NCI-H82 treated with DMSO at 0.1 percent for 48 hours (cell line): ENCODE measurements around the gene PCYT1A.
A peak's percentile ranks its signal among the peaks of the same experiment; 100 is the strongest.
"Not testable (repeated sequence)": the region's sequence is repeated elsewhere in the genome, so short reads cannot be mapped to it uniquely, and the experiment has no call there.

Source experiments
- DNase-seq: peaks from one replicate; lab custom pipeline; 2025; ENCODE audit not compliant: unreplicated experiment; lab: John Stamatoyannopoulos, UW

PCYT1A gene

DNA sequence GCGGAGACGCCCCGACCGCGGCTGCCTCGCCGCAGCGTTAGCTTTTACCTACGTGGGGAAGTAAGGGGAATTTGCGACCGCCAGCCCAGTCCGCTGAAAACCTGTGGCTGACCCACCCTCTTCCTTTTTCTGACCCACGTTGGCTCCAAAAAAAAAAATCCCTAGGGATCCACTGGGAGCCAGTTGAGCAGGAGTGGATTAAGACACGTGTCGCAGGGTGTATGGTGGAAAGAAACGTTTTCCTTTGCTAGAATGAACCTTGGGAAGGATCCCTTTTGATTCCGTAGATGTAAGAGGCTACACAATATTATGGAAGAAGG, 575 bp upstream of the PCYT1A start:
- DNase-seq, result peak; percentile 53

DNA sequence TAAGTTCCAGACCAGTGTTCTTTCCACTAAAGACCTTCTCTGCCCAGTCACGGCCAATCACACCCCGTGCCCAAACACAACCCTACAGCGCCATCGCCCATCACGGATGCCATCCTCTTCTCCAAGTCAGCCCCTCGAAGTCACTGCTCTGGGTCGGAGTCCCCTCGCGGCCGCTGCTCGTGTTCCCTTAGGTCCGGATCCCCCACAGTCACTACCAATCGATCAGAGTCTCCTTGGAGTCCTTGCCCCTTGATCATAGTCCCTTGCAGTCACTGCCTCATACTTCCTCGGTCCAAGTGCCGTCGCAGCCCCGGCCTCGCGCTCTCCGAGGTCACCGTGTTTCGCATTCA, 461 bp downstream of the PCYT1A start:
- no peak for DNase-seq

DNA sequence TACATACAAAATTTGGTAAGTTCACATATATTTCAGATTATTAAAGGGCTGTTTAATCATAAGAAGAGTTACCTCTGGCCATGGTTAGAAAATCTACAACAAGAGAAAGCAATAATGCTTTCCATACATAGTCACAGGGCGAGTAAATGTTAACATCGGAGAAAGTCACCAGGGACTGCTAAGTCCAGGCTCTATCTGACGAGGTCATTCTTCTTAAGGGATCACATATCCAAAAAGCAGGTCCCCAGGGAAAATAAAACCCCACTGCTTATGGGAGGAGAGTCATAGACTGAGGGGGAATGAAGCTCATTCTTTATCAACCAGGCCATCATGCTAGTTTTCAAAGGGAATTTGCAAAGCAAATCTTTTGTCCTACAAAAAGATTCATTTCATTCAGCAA, 3.1 kb downstream of the PCYT1A start:
- DNase-seq, result peak; percentile 24

DNA sequence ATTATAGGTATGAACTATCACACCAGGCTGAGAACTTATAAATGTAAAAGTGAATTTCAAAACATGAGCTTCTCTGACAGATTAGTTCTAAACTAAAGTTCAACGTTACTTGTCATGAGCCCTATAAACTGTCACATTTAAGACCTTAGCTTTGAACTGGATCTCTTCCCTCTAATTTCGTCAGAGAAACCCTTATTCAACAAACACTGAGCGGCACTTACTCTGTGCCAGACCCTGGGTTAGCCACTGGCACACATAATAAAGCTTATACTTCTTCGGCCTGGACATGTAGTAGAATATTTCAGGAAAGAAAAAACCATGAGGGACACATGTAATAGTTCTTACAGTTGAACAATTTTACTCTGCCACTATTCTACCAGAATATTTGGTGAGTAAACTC, 5.6 kb downstream of the PCYT1A start:
- no peak for DNase-seq

DNA sequence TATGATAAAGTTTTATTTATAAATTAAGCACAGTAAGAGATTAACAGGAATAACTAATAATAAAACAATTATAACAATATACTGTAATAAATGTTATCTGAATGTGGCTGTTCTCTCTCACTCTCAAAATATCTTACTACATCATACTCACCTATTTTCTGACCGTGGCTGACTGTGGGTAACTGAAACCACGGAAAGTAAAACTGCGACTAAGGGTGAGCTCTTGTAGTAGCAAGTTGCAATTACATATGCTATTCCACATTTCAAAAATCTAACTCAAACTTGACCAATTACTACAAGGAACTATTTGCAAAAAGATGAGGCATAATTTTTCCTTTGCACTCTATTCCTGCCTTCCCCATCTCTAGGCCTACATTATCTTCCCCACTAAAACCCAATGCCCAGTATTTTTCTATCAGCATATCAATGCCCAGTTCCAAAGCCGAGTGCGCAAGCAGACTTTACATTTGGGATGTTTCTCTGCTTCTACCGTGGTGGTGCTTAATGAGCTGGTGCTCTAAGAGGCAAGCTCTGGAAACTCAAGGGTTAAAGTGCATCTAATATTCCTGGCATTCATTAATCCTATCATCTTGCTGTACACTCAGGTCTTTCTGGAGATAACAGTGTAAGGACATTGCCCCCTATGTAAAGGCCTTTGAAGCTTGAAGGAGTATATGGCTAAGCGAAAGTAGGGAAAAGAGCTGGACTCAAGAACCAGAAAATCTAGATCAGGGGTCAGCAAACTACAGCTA, 6.7 kb downstream of the PCYT1A start:
- DNase-seq, result no peak

DNA sequence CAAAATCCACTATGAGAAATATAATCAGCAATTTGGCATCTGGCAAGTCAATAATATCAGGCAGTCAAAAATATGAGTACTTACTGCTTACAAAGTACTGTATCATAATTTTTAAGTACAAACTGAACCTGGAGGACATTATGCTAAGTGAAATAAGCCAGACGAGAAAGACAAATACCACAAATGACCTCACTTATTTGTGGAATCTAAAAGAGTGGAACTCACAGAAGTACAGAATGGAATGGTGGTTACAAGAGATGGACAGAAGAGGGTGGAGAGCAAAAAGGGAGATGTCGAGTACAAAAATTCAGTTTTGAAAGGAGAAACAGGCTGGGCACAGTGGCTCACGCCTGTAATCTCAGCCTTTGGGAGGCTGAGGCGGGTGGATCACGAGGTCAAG, 12.4 kb downstream of the PCYT1A start:
- DNase-seq, result no peak

DNA sequence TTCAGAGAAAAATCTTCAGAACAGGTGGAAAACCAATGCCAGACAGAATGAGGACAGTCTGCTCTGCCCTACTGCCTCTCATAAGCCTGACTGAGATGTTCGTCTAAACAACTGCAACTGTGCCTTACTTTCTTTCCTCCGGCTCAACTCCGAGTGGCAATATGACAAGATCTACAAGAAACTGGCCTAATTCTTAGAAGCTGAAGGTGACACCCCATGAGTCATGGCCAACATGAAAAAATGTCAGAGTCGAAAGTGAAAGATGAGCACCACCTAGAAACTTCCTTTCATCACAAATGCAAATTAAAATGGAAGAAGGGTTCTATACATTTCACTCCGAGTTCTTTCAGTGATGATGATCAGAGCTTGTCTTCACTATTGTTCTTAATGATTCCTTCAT, 12.9 kb downstream of the PCYT1A start:
- no peak for DNase-seq

DNA sequence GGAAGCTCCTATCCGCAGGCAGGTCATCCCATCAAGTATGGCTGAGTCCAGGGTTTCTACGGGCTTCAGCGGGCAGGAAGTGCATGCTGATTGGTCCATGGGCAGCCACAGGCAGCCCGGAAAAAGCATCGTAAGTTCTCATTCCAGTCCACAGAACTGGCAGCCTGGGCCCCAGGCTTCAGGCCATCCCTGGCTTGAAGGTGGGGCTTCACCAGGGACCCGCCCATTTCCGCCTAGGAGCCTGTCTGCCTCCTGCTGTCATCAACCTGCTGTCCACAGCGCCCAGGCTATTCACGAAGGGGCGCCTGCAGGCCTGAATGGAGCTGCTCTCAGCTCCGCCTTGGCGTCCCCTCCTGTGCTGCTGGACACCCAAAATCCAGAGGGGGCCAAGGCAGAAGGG, 13.9 kb downstream of the PCYT1A start:
- DNase-seq, result no peak

DNA sequence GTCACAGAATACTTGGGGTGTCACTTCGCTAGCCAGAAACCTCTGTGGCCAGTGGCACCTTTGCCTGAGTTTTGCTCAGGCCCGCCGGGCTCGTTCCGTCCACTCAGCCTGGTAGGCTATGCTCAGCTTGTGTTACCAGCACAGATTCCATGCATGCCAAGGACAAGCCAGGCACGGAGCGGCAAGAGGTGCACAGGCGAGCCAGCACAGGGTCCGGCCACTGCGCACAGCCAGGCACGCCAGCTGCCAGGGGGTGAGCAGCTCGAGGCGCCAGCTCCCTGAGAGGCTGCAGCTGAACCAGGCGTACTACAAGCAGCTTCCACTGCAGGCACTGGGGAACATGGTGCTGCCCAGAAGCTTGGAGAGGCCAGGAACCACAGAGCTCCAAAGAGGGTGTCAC, 14.7 kb downstream of the PCYT1A start:
- no peak for DNase-seq

DNA sequence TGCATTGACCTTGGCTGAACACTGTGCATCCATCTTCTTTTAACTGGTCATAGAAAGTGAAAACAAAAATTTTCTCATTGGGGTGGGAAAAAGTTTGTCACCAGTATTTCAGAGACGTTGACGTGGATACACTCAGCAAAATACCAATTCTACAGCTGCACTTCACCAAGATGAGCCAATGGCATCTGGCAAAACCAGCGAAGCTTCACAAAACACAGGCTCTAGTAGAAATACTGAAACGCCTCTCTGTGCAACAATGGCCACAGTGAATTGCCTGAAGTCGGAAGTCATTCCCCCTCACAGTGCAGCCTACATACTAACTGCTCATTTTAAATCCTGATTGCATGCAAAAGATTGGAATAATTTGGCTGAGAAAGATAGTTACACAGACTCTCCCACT, 17.0 kb downstream of the PCYT1A start:
- no peak for DNase-seq

DNA sequence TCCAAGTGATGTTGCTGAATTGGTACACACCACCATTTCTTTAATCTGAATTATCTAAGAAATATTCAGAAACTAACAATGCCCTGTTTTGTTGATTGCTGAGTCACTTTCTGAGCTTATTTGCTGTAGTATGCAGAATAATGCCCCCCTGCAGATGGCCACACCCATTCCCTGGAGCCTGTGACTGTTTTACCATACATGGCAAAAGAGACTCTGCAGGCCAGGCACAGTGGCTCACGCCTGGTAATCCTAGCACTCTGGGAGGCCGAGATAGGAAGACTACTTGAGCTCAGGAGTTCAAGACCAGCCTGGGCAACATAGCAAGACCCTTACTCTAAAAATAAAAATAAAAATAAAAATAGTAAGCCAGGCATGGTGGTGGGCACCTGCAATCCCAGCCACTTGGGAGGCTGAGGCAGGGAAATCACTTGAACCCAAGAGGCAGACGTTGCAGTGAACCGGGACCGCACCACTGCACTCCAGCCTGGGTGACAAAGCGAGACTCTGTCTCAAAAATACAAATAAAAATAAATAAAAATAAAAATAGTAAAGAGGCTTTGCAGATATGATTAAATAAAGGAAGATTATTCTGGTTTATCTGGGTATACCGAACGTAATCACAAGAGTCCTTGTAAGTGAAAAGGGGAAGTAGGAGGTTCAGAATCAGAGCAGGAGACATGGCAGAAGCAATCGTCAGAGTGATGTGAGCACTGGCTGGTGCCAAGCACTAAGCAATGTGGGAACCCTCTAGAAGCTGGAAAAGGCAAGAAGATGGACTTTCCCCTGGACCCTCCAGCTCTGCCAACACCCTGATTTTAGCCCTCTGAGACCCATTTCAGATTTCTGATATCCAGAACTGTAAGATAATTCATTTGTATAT, 19.0 kb downstream of the PCYT1A start:
- no peak for DNase-seq

DNA sequence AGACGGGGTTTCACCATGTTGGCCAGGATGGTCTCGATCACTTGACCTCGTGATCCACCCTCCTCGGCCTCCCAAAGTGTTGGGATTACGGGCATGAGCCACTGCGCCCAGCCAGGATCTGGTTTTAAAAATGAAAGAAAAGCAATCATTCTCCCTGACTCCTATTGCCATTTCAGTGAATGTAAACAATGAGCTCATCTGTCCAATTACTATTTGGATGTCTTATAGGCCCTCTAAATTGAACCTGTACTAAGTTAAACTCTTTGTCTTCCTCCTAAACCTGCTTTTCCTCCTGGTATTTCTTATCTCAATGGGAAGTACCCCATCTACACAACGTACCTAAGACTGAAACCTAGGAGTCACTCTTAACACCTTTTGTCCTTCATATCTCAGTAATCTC, 23.7 kb downstream of the PCYT1A start:
- no peak for DNase-seq

DNA sequence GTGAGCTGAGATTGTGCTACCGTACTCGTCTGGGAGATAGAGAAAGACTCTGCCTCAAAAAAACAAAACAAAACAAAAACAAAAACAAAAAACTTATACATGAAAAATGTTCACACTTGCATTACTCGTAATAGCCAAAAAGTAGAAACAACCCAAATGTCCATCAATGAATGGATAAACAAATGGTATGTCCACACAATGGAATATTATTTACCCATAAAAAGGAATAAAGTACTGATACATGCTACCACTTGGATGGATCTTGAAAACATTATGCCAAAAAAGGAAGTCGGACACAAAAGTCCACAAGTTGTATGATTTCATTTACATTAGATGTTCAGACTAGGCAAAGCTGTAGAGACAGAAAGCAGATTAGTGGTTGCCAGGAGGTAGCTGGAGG, 26.7 kb downstream of the PCYT1A start:
- DNase-seq, result no peak

DNA sequence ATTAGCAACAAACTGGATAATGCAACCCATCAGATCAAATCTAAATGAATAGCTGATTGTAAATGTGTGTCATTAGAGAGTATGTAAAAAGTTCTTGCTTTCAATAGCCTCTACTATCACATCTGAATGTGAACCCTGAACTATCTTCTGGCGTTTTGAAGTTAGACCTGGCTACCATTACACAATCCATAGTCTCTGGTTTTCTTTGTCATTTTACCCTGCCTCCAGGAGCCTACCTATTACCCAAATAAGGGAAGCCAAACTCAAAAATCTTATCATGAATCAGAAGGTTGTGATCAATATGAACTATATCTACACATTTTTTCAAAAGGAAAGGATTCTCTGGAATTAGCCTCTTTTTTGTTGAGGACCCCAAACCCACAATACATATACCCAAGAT, 31.8 kb downstream of the PCYT1A start:
- DNase-seq, result no peak

DNA sequence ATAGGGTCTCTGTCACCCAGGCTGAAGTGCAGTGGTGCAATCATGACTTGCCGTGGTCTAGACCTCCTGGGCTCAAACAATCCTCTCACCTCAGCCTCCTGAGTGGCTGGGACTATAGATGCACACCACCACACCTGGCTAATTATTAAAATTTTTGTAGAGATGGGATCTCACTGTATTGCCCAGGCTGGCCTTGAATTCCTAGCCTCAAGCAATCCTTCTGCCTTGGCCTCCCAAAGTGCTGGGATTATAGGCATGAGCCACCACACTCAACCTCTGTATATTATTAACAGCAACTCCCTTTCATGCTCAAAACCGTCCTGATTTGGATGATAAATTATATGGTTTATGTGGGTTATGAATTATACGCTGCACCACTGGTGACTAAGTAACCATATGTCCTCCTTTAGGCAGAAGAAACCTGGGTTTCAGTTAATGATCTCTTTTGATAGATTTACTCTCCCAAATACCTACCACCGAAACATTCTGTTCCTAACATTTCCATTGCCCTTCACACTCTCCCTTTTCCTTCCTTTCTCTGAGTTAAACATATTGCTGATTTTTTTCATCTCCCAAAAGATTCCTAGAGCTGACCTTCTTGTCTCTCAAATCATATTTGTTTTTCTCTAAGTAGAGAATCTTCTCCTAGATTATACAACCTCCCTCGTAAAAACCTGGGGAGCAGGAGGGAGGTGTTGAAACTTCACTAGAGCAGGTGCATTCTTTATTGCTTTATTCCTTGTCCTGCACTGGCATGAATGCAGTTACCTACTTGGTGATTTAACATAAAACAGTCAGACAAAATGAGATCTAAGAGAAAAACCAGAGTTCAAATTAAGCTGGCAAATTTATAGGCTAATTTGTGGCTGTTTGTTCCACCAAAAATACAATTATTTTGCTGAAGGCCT, 32.9 kb downstream of the PCYT1A start:
- no peak for DNase-seq

DNA sequence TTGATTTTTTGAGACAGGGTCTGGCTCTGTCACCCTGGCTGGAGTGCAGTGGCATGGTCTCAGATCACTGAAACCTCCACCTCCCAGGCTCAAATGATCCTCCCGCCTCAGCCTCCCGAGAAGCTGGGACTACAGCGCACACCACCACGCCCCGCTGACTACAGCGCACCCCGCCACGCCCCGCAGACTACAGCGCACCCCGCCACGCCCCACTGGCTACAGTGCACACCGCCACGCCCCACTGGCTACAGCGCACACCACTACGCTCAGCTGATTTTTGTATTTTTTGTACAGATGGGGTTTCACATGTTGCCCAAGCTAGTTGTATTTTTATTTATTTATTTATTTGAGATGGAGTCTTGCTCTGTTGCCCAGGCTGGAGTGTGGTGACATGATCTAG, 35.6 kb downstream of the PCYT1A start:
- no peak for DNase-seq

DNA sequence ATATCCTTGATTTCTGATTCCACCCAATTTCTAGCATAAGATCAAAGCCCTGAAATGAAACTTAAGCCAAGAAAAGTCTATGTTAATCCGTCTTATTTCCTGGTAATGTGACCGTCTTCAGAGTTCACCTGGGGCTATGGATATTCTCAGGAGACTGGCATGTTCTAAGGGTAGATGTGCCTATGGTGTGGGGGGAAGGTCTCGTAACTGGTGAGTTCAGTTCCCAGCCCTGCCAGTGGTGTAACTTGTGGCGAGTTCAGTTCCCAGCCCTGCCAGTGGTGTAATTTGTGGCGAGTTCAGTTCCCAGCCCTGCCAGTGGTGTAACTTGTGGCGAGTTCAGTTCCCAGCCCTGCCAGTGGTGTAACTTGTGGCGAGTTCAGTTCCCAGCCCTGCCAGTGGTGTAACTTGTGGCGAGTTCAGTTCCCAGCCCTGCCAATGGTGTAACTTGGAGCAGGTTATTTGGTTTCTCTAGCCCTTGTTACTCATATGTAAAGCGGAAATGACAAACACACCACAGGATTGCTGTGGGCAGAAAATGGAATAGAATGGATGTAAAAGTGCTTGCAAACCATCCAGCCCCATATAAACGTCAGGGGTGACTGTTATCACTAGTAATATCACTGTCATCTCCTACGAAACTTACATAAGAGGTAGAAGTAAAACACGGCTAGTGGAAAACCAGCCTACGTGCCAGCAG, 40.8 kb downstream of the PCYT1A start:
- DNase-seq, result no peak

DNA sequence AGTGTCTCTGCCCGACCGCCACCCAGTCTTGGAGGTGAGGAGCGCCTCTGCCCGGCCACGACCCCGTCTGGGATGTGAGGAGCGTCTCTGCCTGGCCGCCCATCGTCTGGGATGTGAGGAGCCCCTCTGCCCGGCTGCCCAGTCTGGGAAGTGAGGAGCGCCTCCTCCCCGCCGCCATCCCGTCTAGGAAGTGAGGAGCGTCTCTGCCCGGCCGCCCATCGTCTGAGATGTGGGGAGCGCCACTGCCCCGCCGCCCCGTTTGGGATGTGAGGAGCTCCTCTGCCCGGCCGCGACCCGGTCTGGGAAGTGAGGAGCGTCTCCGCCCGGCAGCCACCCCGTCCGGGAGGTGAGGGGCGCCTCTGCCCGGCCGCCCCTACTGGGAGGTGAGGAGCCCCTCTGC, 43.4 kb downstream of the PCYT1A start:
- DNase-seq, result not testable (repeated sequence)

DNA sequence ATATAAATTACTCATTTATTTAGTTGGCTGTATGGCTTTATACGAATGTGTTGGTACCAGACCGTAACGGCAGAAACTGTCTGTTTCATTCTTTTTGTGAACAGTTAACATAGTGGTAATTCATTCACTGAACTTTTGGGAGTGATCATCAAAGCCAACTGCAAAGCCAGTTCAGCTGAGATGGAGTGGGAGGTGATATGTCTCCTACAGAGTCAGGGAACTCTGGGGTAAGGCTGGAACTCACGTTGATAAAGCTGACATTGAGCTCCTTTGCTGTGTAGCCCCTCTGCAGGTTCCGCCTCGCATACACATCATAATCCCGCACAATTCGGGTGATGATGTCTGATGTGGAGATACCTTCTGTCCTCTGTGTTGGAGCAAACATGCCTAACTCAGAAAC, 45.8 kb downstream of the PCYT1A start:
- no peak for DNase-seq

DNA sequence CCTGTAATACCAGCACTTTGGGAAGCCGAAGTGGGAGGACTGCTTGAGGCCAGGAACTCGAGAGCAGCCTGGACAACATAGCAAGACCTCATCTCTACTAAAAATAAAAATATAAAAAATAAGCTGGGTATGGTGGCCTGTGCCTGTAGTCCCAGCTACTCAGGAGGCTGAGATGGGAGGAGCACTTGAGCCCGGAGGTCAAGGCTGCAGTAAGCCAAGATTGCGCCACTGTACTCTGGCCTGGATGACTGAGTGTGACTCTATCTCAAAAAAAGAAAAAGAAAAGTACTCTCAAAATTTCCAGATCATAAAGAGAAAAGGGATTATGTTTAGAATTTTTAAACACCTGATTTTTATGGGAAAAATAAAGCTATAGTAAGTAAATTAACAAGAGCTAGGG, 47.1 kb downstream of the PCYT1A start:
- DNase-seq, result no peak
